ENCODE data around the gene STX10. TPM values are rescaled to one million over a fixed set of nuclear protein-coding genes. Genes with fewer than 3 reads are reported as not detected.

Gene STX10
- total RNA-seq, 1 donor from 2014 or later = 62.4 TPM

DNA sequence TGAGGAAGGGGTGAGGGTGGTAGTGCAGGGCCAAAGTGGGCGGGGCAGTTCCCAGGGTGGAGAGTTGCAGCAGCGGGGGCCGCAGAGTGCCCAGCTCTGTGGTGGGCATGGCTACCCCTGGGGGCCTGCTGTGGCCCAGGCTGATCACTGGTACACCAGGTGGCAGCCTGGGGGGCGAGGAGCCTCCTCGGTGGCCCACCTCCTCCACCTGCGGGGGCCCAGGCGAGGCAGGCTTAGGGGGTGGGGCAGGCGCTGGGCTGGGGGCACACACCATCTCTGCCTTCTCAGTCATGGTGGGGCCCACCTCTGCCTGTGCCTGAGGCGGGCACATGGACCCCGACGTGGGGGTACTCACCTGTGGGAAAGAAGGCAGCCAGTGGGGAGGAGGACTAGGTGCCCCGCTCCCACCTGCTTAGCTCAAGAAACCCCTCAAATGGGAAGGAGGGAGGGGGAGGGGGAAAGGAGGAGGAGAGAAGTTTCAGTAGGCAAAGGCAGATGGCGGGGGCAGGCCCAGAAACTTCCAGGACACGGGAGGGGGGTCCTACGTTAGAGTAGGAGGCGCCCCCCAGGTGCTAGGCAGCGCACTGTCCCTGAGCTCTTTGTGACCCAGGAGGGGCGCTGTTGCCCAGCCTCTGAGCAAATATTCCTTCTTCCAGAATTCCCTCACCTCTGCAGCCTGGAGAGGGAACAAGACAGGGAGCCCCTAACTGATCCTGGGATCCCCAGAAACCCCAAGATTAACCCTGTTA, 49.2 kb downstream of the STX10 start:
- DNase-seq (ENCODE audit: low read depth in 2 of 2) = peak in 1 of 2 donors; percentile 77

GRCh38 chr19:13100031-13100588, 50.1 kb downstream of the STX10 start:
- DNase-seq (ENCODE audit: low read depth in 2 of 2) = peak in 1 of 2 donors; percentile 34

DNA sequence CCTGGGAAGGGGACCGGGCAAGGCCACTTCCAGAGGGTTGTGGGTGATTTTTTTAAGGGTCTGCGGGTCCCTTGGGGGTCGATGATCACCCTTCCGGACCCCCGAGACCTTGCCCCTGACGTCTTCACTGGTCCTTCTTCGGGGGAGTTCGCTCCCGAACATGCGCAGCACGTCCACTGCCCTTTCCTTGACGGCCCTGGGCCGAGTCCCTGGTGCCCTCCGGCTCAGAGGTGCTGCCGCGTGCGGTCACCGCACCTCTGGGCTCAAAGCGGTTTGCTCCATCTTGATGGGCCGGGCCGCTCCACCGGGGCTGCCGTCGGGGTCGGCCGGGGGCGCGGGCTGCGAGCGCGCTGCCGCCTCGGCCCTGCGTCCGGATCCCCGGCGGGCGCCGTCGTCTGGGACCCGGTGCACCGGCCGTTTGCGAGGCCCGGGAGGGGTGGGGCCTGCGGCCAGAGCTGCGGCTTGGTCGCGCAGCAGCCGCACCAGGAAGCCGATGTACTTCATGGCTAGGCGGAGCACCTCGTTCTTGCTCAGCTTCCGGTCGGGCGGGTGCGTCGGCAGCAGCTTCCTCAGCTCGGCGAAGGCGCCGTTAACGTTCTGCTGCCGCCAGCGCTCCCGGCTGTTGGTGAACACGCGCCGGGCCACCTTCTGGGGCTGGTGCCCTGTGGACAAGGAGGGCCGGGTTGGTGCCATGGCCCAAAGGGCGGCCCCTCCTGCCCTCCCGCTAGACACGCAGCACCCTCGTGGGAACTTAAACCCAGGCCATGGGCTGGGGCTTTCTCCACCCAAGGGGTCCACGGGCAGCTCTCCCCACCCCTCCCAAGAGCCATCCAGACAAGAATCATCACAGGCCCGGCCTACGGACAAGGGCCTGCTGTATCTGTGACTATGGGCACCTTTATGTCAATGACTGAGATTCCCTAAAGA, 50.8 kb downstream of the STX10 start:
- peak in 1 of 2 donors; percentile 85 for DNase-seq (ENCODE audit: low read depth in 2 of 2)

- DNase-seq (ENCODE audit: low read depth in 2 of 2) = peak in 1 of 2 donors; percentile 72
Measured at GRCh38 chr19:13098277-13099072, 51.7 kb downstream of the STX10 start.

GRCh38 chr19:13097463-13098258, 52.5 kb downstream of the STX10 start:
- peak in 1 of 2 donors; percentile 52 for DNase-seq (ENCODE audit: low read depth in 2 of 2)

- no peak for DNase-seq (ENCODE audit: low read depth in 2 of 2)
Measured at GRCh38 chr19:13097033-13097462, 53.1 kb downstream of the STX10 start.

GRCh38 chr19:13095934-13096927, 53.9 kb downstream of the STX10 start:
- DNase-seq (ENCODE audit: low read depth in 2 of 2) = peak in 1 of 2 donors; percentile 52

DNA sequence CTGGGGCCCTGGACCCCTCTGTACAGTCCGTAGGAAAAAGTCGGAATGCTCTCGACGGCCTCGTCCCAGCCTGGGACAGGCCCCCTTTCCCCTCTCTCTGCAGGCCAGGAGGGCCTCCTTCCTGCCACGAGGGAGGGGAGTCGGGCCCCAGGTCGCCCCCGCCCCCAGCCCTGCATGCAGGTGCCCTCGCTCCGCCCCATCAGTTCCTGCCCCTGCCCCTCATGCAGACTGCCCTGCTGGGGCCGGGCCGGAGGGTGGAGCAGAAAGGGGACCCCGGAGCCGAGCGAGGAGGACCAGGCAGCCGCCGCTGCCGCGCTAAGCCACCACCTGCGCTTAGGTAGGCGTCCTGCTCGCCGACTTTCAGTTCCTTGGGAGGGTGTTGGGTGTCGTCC, 54.8 kb downstream of the STX10 start:
- no peak for DNase-seq (ENCODE audit: low read depth in 2 of 2)

DNA sequence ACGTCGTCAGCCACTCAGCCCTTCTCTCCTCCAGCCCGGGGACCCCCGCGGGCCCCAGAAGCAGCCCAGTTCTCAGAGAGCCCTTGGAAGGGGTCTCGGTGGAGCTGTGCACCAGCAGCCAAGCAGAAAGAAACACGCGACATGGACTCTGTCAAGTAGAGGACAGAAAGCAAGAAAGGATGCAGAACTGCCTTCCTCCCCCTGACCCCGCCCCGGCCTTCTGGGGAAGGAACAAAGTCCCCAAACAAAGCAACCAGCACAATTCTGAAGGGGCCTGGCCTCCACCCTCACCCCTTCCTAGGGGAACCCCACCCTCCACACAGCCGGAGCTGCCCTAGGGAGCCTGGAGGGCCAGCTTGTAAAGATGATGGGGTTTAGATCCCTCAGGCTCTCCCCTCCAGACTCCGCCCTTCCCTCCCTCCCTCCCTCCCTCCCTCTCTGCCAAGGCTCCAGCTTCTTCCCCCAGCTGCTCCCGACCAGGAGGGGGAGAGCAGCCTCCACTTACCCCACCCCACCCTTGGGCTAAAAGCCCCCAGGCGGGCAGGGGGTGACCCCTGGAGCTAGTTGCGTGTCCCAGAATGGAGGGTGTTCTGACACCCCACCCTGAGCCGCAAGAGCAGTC, 55.3 kb downstream of the STX10 start:
- DNase-seq (ENCODE audit: low read depth in 2 of 2) = no peak

DNA sequence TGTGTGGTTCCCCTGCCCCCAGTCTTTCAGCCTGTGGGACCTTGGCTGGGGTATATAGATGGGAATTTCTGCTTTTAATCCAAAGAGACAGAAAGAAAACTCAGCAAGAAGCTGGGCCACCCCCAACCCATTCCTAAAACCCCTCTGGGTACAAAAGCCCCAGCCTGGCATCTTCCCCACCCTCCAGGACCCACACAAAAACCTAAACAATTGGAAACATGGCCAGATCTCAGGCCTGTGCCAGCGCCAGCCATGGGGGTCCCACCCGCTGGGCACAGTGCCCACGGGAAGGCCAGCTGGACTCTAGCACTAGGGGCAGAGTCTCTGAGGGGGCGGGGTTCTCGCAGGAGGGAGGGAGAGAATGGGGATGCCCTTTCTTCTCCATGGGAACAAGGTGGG, 56.1 kb downstream of the STX10 start:
- no peak for DNase-seq (ENCODE audit: low read depth in 2 of 2)

Other genes with a start within 250 kb of the STX10 start
- gene SYCE2, start 231.1 kb downstream of the STX10 start, total RNA-seq = 0.25 and 0.26 TPM in 2 replicates
- 44.6 and 49.3 TPM in 2 replicates for gene FARSA, start 216.7 kb downstream of the STX10 start, total RNA-seq
- 1,348 and 1,401 TPM in 2 replicates for gene CALR, start 211.8 kb downstream of the STX10 start, total RNA-seq
- 52.4 and 59.2 TPM in 2 replicates for gene RAD23A, start 204.5 kb downstream of the STX10 start, total RNA-seq
- gene GADD45GIP1, start 193.2 kb downstream of the STX10 start, total RNA-seq = 17.6 and 24.0 TPM in 2 replicates
- 0.25 and 0.26 TPM in 2 replicates for gene DAND5, start 180.8 kb downstream of the STX10 start, total RNA-seq
- gene NFIX, start 154.9 kb downstream of the STX10 start, total RNA-seq = 16.9 and 22.3 TPM in 2 replicates
- 25.4 and 43.5 TPM in 2 replicates for gene LYL1, start 47.5 kb downstream of the STX10 start, total RNA-seq
- 20.3 and 26.2 TPM in 2 replicates for gene TRMT1, start 33.6 kb downstream of the STX10 start, total RNA-seq
- 36.2 and 46.7 TPM in 2 replicates for gene NACC1, start 32.1 kb downstream of the STX10 start, total RNA-seq
- gene IER2, start within 50 bp of the STX10 start, total RNA-seq = 18.6 and 31.1 TPM in 2 replicates